ENCODE results near the gene PRR15L. TPM values are rescaled to one million over a fixed set of nuclear protein-coding genes. Genes with fewer than 3 reads are reported as not detected.

Gene PRR15L
- total and polyA plus RNA-seq, 2 experiments from 2014 or later, result 0.57 TPM; not detected in 1

DNA sequence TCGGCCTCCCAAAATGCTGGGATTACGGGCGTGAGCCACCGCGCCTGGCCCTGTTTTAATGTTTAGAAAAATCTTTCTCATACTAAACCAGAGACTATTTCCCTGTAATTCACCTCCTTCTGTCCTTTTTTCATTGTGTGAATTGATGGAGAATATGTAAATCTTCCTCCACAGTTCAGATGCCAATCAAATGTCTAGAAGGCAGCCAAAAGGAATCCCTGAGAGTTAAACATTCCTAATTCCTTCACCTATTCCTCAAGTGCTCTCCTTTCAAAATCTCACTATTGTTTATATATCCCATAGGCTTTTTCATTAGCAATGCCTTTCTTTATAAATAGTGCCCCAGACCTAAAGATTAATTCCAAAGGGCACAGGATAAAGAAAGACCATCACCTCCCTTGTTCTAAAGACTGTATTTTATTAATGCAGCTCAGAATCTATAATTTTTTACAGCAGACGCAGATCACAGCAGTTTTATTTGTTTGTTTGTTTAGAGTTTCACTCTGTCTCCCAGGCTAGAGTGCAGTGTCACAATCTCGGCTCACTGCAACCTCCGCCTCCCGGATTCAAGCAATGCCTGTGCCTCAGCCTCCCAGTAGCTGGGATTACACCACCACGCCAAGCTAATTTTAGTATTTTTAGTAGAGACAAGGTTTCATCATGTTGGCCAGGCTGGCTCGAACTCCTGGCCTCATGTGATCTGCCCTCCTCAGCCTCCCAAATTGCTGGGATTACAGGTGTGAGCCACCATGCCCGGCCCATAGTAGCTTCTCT is 49.4 kb upstream of the PRR15L start:
- H3K4me1 Mint-ChIP-seq, result peaks cover 46% of the 10 kb centered on the region
- Histone ChIP-seq H3K4me3 (no peak overlapping the region), H3K4me2 (no peak overlapping the region), H3K27ac (ENCODE audit: low read depth) (no peak overlapping the region), H3K4me1 (ENCODE audit: insufficient read depth) (peaks cover 40% of the 10 kb centered on the region), H3K9me2 (ENCODE audit: insufficient read depth) (no peaks in the 10 kb centered on the region), H3F3A (replicated peaks; ENCODE audit: low read depth) (peaks cover 14% of the 10 kb centered on the region), H4K20me1 (replicated peaks; ENCODE audit: insufficient read depth) (no peaks in the 10 kb centered on the region), H3K36me3 (ENCODE audit: insufficient read depth) (no peaks in the 10 kb centered on the region), H3K27me3 (ENCODE audit: insufficient read depth) (peaks cover 6% of the 10 kb centered on the region; the same call in 1 of the 2 replicates), H3K79me2 (replicated peaks; ENCODE audit: insufficient read depth) (no peaks in the 10 kb centered on the region), H2AFZ (no peak overlapping the region; the same call in 1 of the 2 replicates)
- H3K27ac Mint-ChIP-seq, result no peak overlapping the region
- H3K36me3 Mint-ChIP-seq (ENCODE audit: low read depth), result no peaks in the 10 kb centered on the region
- H3K4me3 Mint-ChIP-seq, result no peak overlapping the region
- DNase-seq (ENCODE audit: low spot score) (no peak), ATAC-seq (no peak)
- TF ChIP-seq EZH2 (IDR thresholded peaks at IDR 0.05; ENCODE audit: low read depth, unreplicated experiment), result no peak
- no peak for TF ChIP-seq STAT1 (IDR thresholded peaks at IDR 0.05; ENCODE audit: unreplicated experiment)
- TF ChIP-seq ZNF114 (CRISPR knock-in tag; IDR thresholded peaks at IDR 0.05), result no peak
- no peak for TF ChIP-seq CTCF (conservative IDR thresholded peaks at IDR 0.05; ENCODE audit: low read depth in 2 of 2)
- no peak for TF ChIP-seq POLR2AphosphoS5 (IDR thresholded peaks at IDR 0.05; ENCODE audit: low read depth)
- TF ChIP-seq JUNB (IDR thresholded peaks at IDR 0.05; ENCODE audit: unreplicated experiment), result no peak
- no peak for TF ChIP-seq ZNF462 (CRISPR knock-in tag; IDR thresholded peaks at IDR 0.05)
- no peak for TF ChIP-seq CREB1 (CRISPR knock-in tag; IDR thresholded peaks at IDR 0.05; ENCODE audit: low read depth)
- TF ChIP-seq, protein P1, sequence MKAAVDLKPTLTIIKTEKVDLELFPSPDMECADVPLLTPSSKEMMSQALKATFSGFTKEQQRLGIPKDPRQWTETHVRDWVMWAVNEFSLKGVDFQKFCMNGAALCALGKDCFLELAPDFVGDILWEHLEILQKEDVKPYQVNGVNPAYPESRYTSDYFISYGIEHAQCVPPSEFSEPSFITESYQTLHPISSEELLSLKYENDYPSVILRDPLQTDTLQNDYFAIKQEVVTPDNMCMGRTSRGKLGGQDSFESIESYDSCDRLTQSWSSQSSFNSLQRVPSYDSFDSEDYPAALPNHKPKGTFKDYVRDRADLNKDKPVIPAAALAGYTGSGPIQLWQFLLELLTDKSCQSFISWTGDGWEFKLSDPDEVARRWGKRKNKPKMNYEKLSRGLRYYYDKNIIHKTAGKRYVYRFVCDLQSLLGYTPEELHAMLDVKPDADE (IDR thresholded peaks at IDR 0.05), result no peak
- TF ChIP-seq, protein P2, sequence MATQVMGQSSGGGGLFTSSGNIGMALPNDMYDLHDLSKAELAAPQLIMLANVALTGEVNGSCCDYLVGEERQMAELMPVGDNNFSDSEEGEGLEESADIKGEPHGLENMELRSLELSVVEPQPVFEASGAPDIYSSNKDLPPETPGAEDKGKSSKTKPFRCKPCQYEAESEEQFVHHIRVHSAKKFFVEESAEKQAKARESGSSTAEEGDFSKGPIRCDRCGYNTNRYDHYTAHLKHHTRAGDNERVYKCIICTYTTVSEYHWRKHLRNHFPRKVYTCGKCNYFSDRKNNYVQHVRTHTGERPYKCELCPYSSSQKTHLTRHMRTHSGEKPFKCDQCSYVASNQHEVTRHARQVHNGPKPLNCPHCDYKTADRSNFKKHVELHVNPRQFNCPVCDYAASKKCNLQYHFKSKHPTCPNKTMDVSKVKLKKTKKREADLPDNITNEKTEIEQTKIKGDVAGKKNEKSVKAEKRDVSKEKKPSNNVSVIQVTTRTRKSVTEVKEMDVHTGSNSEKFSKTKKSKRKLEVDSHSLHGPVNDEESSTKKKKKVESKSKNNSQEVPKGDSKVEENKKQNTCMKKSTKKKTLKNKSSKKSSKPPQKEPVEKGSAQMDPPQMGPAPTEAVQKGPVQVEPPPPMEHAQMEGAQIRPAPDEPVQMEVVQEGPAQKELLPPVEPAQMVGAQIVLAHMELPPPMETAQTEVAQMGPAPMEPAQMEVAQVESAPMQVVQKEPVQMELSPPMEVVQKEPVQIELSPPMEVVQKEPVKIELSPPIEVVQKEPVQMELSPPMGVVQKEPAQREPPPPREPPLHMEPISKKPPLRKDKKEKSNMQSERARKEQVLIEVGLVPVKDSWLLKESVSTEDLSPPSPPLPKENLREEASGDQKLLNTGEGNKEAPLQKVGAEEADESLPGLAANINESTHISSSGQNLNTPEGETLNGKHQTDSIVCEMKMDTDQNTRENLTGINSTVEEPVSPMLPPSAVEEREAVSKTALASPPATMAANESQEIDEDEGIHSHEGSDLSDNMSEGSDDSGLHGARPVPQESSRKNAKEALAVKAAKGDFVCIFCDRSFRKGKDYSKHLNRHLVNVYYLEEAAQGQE (IDR thresholded peaks at IDR 0.05; ENCODE audit: unreplicated experiment), result no peak
- no peak for TF ChIP-seq EZH2phosphoT487 (IDR thresholded peaks at IDR 0.05; ENCODE audit: unreplicated experiment)
- no peak for TF ChIP-seq NANOG (IDR thresholded peaks at IDR 0.05; ENCODE audit: borderline replicate concordance)
- peaks cover 23% of the 10 kb centered on the region for H3K27me3 Mint-ChIP-seq (ENCODE audit: insufficient read depth, low read depth, poor library complexity)
- H3K9me3 Mint-ChIP-seq, result no peaks in the 10 kb centered on the region; the same call in 2 of the 3 replicates
